ENCODE results near the gene SPCS2.

SPCS2 gene

DNA sequence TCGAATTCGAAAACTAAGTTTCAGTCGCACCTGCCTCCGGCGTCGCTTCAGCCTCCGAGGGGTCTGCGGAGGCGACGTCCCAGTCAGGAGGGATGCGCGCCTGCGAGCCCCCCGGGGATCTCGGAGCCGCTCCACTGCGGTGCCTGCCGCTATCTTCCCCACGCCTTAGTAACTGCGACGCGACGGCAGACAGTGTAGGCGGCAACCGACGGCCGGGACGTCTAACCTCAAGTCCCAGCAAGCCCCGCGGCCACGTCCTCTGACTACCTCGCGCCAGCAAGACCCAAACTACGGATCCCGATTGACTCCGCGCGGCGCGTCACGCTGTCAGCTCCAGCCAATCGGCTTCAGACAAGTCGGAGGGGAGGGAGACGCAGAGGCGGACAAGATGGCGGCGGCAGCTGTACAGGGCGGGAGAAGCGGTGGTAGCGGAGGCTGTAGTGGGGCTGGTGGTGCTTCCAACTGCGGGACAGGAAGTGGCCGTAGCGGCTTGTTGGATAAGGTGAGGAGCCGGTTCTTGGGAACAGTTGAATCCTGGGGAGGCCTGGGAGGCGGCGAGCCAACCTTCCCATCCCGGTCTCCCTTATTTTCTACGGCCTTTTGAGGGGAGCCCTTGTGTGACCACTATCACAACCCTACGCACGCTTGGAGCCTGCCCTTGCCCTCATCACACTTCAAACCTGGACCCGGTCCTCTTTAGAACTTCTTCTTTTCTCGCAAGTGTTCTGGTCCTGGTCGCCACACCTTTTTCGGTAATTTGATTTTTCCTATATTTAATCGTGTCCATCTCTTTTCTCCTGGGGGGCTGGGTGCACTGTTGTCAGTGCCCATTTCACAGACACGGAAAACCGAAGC lies at the start of gene SPCS2, which contains the start of gene XRRA1:
Gene SPCS2 (plus strand): TSS at position 369 of the 855 bp plus-strand sequence. CDS start 20 bp downstream, at position 389.
Gene XRRA1 (minus strand): TSS at position 194 of the 855 bp plus-strand sequence. CDS start 8,213 bp downstream, outside the sequence.
- Mint-ChIP-seq H3K27me3 (no peaks in the 10 kb centered on the region), H3K36me3 (peaks cover 28% of the 10 kb centered on the region), H3K9me3 (no peaks in the 10 kb centered on the region), H3K4me3 (peak within 1 kb of the TSS; percentile 94), H3K27ac (peak within 1 kb of the TSS; percentile 95), H3K4me1 (peaks cover 76% of the 10 kb centered on the region)
- ATAC-seq = peak; percentile 98

DNA sequence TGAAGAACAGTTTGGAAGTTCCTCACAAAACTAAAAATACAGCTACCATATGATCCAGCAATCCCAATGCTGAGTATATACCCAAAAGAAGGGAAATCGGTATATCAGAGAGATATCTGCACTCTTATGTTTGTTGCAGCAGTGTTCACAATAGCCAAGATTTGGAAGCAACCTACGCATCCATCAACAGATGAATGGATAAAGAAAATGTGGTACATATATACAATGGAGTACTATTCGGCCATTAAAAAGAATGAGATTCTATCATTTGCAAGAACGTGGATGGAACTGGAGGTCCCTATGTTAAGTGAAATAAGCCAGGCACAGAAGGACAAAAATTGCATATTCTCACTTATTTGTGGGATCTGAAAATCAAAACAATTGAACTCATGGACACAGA lies 46.7 kb upstream of the SPCS2 start:
- H3K27me3 Mint-ChIP-seq = no peaks in the 10 kb centered on the region

GRCh38 chr11:74905326-74905725 lies 43.7 kb upstream of the SPCS2 start:
- Mint-ChIP-seq H3K36me3 (peaks cover 93% of the 10 kb centered on the region), H3K4me1 (peaks cover 17% of the 10 kb centered on the region), H3K9me3 (peaks cover 16% of the 10 kb centered on the region), H3K27me3 (no peaks in the 10 kb centered on the region), H3K4me3 (no peak overlapping the region), H3K27ac (peak overlapping the region; percentile 42)
- ATAC-seq = no peak

More for the DNA sequence above, 46.7 kb upstream of the SPCS2 start:
- no peak for ATAC-seq
- no peak overlapping the region for H3K4me3 Mint-ChIP-seq
- H3K9me3 Mint-ChIP-seq = peaks cover 22% of the 10 kb centered on the region
- H3K27ac Mint-ChIP-seq = no peak overlapping the region
- H3K36me3 Mint-ChIP-seq = peaks cover 95% of the 10 kb centered on the region
- peaks cover under 1% of the 10 kb centered on the region for H3K4me1 Mint-ChIP-seq

DNA sequence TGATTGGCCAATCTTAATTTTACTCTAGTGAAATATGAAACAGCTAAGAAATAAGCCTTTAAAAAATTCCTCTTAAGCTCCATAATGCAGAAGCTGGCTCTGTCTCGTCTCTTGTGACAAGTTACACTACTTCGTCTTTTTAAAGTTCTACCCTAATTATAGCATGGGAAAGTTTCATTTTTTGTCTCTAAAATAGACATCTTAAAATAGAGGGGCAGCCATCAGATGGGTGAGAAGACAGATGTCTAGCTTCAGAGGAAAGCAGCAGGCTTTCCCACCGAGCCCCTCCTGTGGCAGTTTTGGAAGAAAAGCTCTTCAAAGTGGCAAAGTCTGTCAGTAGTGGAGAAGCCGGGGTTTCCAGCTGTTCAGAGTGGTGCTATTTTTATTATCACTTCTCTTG lies 39.7 kb upstream of the SPCS2 start:
- H3K9me3 Mint-ChIP-seq = no peaks in the 10 kb centered on the region
- no peak for ATAC-seq
- peak overlapping the region; percentile 79 for H3K27ac Mint-ChIP-seq
- H3K27me3 Mint-ChIP-seq = no peaks in the 10 kb centered on the region
- peaks cover 81% of the 10 kb centered on the region for H3K36me3 Mint-ChIP-seq
- H3K4me1 Mint-ChIP-seq = peaks cover 23% of the 10 kb centered on the region
- H3K4me3 Mint-ChIP-seq = peak overlapping the region; percentile 13

- H3K27me3 Mint-ChIP-seq = no peaks in the 10 kb centered on the region
- no peaks in the 10 kb centered on the region for H3K9me3 Mint-ChIP-seq
- peaks cover 23% of the 10 kb centered on the region for H3K4me1 Mint-ChIP-seq
- H3K27ac Mint-ChIP-seq = peak overlapping the region; percentile 79
- H3K4me3 Mint-ChIP-seq = no peak overlapping the region
- no peak for ATAC-seq
- peaks cover 81% of the 10 kb centered on the region for H3K36me3 Mint-ChIP-seq
Observed at GRCh38 chr11:74909812-74910211, 39.3 kb upstream of the SPCS2 start.

DNA sequence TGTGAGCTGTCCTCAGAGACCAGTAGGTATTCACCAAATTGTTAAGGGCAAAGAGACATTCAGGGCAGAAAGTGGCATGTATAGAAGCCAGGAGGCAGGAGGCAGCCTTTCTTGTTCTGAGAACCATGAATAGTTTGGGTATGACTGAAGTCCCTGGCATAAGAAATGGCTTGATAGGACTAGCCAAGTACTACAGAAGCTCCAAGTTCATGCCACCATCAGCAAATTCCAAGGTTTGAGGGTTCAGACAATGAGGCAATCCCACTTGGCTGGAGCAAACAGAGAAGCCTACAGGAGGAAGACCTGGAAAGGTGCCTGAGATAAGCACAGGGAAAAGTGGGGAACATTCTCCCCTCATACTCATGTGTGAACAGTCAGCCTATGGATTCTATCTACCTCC lies 25.9 kb upstream of the SPCS2 start:
- Mint-ChIP-seq H3K27ac (no peak overlapping the region), H3K27me3 (no peaks in the 10 kb centered on the region), H3K36me3 (peaks cover 59% of the 10 kb centered on the region), H3K4me3 (no peak overlapping the region), H3K9me3 (no peaks in the 10 kb centered on the region), H3K4me1 (no peaks in the 10 kb centered on the region)
- no peak for ATAC-seq

DNA sequence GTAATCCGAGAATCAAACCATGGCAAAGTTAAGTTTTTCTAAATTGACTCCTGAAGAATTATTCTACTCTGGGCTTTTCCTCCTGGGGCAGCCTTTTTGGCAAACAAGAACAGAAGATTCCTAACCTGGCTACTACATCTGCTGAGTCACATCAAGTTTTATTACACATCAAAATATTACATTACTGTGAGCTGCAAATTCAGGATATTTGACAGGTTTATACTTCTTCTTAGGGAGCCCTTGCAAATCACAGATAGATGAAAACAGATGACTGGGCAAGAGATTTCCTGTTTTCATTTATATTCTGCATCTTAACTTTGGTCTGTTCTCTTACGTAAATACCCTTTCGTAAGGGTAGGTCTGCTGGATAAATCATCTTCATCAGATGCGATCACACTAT lies 23.8 kb upstream of the SPCS2 start:
- H3K27ac Mint-ChIP-seq = no peak overlapping the region
- peaks cover 38% of the 10 kb centered on the region for H3K36me3 Mint-ChIP-seq
- no peaks in the 10 kb centered on the region for H3K9me3 Mint-ChIP-seq
- ATAC-seq = no peak
- H3K4me1 Mint-ChIP-seq = no peaks in the 10 kb centered on the region
- H3K4me3 Mint-ChIP-seq = no peak overlapping the region
- H3K27me3 Mint-ChIP-seq = no peaks in the 10 kb centered on the region

GRCh38 chr11:74926304-74927030 lies 22.6 kb upstream of the SPCS2 start:
- H3K27me3 Mint-ChIP-seq = no peaks in the 10 kb centered on the region
- peaks cover 26% of the 10 kb centered on the region for H3K36me3 Mint-ChIP-seq
- no peak for ATAC-seq
- H3K4me3 Mint-ChIP-seq = no peak overlapping the region
- no peak overlapping the region for H3K27ac Mint-ChIP-seq
- no peaks in the 10 kb centered on the region for H3K9me3 Mint-ChIP-seq
- H3K4me1 Mint-ChIP-seq = no peaks in the 10 kb centered on the region

- peaks cover 25% of the 10 kb centered on the region for H3K36me3 Mint-ChIP-seq
- no peak overlapping the region for H3K27ac Mint-ChIP-seq
- no peaks in the 10 kb centered on the region for H3K4me1 Mint-ChIP-seq
- no peak for ATAC-seq
- no peaks in the 10 kb centered on the region for H3K27me3 Mint-ChIP-seq
- no peaks in the 10 kb centered on the region for H3K9me3 Mint-ChIP-seq
- no peak overlapping the region for H3K4me3 Mint-ChIP-seq
Observed at GRCh38 chr11:74927496-74927895, 21.6 kb upstream of the SPCS2 start.

- peaks cover 30% of the 10 kb centered on the region for H3K36me3 Mint-ChIP-seq
Observed at GRCh38 chr11:74929431-74930363, 19.4 kb upstream of the SPCS2 start.

DNA sequence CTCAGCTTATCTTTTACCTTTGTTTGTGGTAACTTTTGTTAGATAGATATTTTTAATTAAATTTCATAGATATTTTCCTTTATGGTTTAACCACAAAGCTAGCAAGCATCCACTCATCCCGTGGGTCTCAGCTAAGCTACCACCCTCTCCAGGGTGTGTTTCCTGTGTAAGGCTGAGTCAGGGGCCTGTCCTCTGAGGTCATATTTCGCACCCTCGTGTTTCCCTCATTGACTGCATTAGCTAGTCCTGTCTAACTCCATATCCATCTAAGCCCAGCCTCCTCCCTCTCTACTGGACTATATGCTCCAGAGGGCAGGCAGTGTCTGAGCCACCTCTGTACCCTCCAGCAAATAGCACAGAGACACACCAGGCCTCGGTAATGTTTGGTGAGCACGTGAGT lies 16.9 kb upstream of the SPCS2 start:
- Mint-ChIP-seq H3K27me3 (no peaks in the 10 kb centered on the region), H3K4me1 (no peaks in the 10 kb centered on the region), H3K27ac (no peak overlapping the region), H3K9me3 (no peaks in the 10 kb centered on the region), H3K36me3 (peaks cover 32% of the 10 kb centered on the region), H3K4me3 (no peak overlapping the region)
- no peak for ATAC-seq

More at GRCh38 chr11:74929431-74930363, 19.4 kb upstream of the SPCS2 start:
- Mint-ChIP-seq H3K27me3 (no peaks in the 10 kb centered on the region), H3K4me3 (no peak overlapping the region), H3K9me3 (no peaks in the 10 kb centered on the region), H3K4me1 (no peaks in the 10 kb centered on the region), H3K27ac (no peak overlapping the region)
- ATAC-seq = peak; percentile 82

DNA sequence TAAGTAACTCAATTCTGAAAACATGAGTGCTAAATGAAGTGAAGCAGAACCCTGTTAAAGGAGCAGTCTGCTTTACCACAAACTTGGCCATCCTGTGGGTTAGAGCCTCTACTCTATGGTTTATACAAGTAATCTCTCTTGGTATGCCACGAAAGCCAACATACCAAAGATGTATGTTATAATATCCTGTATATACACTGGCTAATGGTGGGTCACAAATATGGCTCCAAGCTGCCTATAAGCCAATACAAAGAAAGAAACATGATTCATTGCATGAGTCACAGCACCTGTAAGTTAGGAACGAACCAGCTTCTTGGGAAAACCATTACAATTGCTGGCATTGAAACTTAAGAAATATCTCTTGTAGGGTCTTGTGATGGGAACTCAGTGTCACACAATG lies 16.3 kb upstream of the SPCS2 start:
- Mint-ChIP-seq H3K4me3 (no peak overlapping the region), H3K36me3 (peaks cover 34% of the 10 kb centered on the region), H3K27me3 (no peaks in the 10 kb centered on the region), H3K27ac (no peak overlapping the region), H3K9me3 (no peaks in the 10 kb centered on the region), H3K4me1 (no peaks in the 10 kb centered on the region)
- ATAC-seq = no peak

GRCh38 chr11:74933765-74934164 lies 15.3 kb upstream of the SPCS2 start:
- Mint-ChIP-seq H3K27ac (no peak overlapping the region), H3K4me3 (no peak overlapping the region), H3K36me3 (peaks cover 34% of the 10 kb centered on the region), H3K9me3 (no peaks in the 10 kb centered on the region), H3K27me3 (no peaks in the 10 kb centered on the region), H3K4me1 (no peaks in the 10 kb centered on the region)
- no peak for ATAC-seq

DNA sequence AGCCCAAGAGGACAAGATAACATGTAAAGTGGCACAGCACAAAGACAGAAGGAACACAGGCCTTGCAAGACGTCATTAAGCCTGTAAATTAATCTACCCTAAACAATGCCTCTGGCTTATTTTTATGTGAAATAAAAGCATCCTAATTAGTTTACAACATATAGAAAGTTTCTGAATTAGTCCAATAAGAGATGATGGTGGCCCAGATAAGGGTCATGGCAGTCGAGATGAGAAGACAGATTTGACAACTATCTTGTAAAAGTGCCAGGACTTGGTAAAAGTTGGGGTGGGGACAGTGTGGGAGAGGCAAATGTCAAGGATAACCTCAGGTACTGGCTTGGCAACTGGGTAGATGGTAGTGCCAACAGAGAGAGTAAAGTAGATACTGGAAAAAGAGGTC lies 13.8 kb upstream of the SPCS2 start:
- no peak for ATAC-seq
- Mint-ChIP-seq H3K27me3 (no peaks in the 10 kb centered on the region), H3K36me3 (peaks cover 44% of the 10 kb centered on the region), H3K9me3 (no peaks in the 10 kb centered on the region), H3K27ac (no peak overlapping the region), H3K4me1 (no peaks in the 10 kb centered on the region), H3K4me3 (no peak overlapping the region)

DNA sequence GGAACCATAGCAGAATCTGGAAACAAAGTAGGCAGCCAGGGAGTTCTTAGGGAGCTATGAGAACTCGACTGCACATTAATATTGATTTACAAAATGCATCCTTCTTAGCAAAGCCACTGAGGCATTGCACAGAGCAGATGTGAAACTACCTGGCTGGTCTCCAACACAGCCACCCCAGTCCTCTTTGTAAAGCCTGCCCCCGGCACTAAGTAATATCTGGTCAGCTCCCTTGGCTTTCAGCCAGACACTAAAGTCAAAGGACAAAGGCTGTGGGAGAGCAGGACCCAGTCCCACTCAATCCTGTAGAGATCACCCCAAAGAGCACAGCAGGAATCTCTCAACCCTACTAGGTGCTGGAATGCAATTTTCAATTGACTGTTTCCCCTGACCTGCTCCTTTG lies 13.0 kb upstream of the SPCS2 start:
- Mint-ChIP-seq H3K27ac (no peak overlapping the region), H3K4me3 (no peak overlapping the region), H3K9me3 (no peaks in the 10 kb centered on the region), H3K27me3 (no peaks in the 10 kb centered on the region), H3K4me1 (no peaks in the 10 kb centered on the region), H3K36me3 (peaks cover 53% of the 10 kb centered on the region)
- no peak for ATAC-seq

Measured in stimulated activated memory B cell treated with anti-CD40 and anti-IgM and Interleukin-4, amounts not matched to agents 10 μg/mL and 1 μg/mL and 100 μg/mL, for 72 hours (primary cell).